GM19238 (cell line): ENCODE measurements around the gene EMC9.

Experiments
- DNase-seq: peaks from one replicate; pipeline ENCODE4 v3.0.0; 2011; ENCODE audit warnings: low spot score; ENCODE audit not compliant: insufficient read length

The EMC9 gene

GRCh38 chr14:24092505-24093206, 48.7 kb downstream of the EMC9 start:
- DNase-seq: no peak

GRCh38 chr14:24092110-24092504, 49.3 kb downstream of the EMC9 start:
- no peak for DNase-seq

- no peak for DNase-seq
Observed at GRCh38 chr14:24089890-24090289, 51.5 kb downstream of the EMC9 start.
